K562 (cell line): ENCODE results near the gene PCCA. TPM values are rescaled to one million over a fixed set of nuclear protein-coding genes. Genes with fewer than 3 reads are reported as not detected.

Experiments
- ATAC-seq: fragments of 200-7000 bp; cut with Tn5 transposase; 3 replicates; pipeline ENCODE4 v1.9.1; 2020; ENCODE audit warnings: moderate library complexity
- BruUV-seq: library from RNA; stranded (reverse); fragments of 400-500 nt; replicated peaks from 2 replicates; lab custom pipeline; 2021; lab: Mats Ljungman, UMichigan
- CTCF ChIA-PET: fragments of 300-600 bp; formaldehyde crosslinking; extraction: SDS; loops from one replicate; lab custom pipeline; 2021; ENCODE audit warnings: low intra/inter-chr PET ratio; lab: Yijun Ruan, JAX
- POLR2A ChIA-PET: fragments of 300-600, 350-650 bp; sonication (Branson Sonifier 250); formaldehyde crosslinking; extraction: SDS; loops from one replicate; lab custom pipeline; 2021; ENCODE audit warnings: antibody characterized with exemption, inconsistent platforms; lab: Yijun Ruan, JAX
- DNase-seq, 4 experiments: peaks; one replicate each; pipeline versions ENCODE4 v3.0.0 to v3.0.0-alpha.2; 2011 to 2018; ENCODE audit warnings: low spot score in 3 of 4, mixed read lengths in 3 of 4; ENCODE audit errors: extremely low read depth in 1 of 4
- FAIRE-seq: peaks from 2 replicates; lab custom pipeline; 2011; peaks lifted over from hg19 to GRCh38; lab: Jason Lieb, UNC
- H2AFZ ChIP-seq: 2 replicates; pipeline ENCODE4 v1.6.0; 2011; ENCODE audit warnings: low read depth, low read length, control low read depth, inconsistent platforms
- H3K27ac ChIP-seq: fragments of 200-600 bp; 3 replicates; pipeline ENCODE4 v1.8.0; 2011; ENCODE audit warnings: low read depth, mild to moderate bottlenecking, control low read depth, inconsistent platforms, low read length, moderate library complexity, mixed read lengths; ENCODE audit errors: extremely low read depth
- H3K27me3 ChIP-seq, 2 experiments: fragments of 300-600 bp in 1 of 2; 2 replicates in 1 of 2; 3 replicates in 1 of 2; pipeline versions ENCODE4 v1.6.0 to v1.8.0; 2011; ENCODE audit warnings: inconsistent platforms in 2 of 2, low read length in 2 of 2, mild to moderate bottlenecking in 1 of 2, mixed read lengths in 1 of 2, moderate library complexity in 1 of 2; ENCODE audit not compliant: control insufficient read depth in 2 of 2, insufficient read depth in 2 of 2
- H3K36me3 ChIP-seq: fragments of 300-600 bp; 3 replicates; pipeline ENCODE4 v1.8.0; 2011; ENCODE audit warnings: mild to moderate bottlenecking, low read length, inconsistent platforms; ENCODE audit not compliant: control insufficient read depth, insufficient read depth
- H3K4me1 ChIP-seq, 2 experiments: fragments of 200-600 bp in 1 of 2; replicated peaks in 1 of 2; 2 replicates in 1 of 2; 3 replicates in 1 of 2; pipeline versions ENCODE4 v1.5.1 to v1.8.0; 2011; ENCODE audit warnings: inconsistent platforms in 2 of 2, low read length in 2 of 2, mild to moderate bottlenecking in 1 of 2, mixed read lengths in 1 of 2, moderate library complexity in 1 of 2; ENCODE audit not compliant: control insufficient read depth in 2 of 2, insufficient read depth in 2 of 2
- H3K4me2 ChIP-seq: 2 replicates; pipeline ENCODE4 v1.6.1; 2011; ENCODE audit warnings: low read length, control low read depth, inconsistent platforms, mixed read lengths; ENCODE audit not compliant: insufficient read depth
- H3K4me3 ChIP-seq: fragments of 200-600 bp; sonication (generic), shearing (Covaris generic); 2 replicates; pipeline ENCODE4 v1.5.1; 2016; ENCODE audit warnings: control low read depth, inconsistent platforms
- H3K79me2 ChIP-seq: fragments of 200-600 bp; 3 replicates; pipeline ENCODE4 v1.8.0; 2011; ENCODE audit warnings: low read length, inconsistent platforms; ENCODE audit not compliant: control insufficient read depth, insufficient read depth
- H3K9ac ChIP-seq, 2 experiments: 2 replicates each; pipeline versions ENCODE4 v1.6.0 to v1.6.1; 2011; ENCODE audit warnings: low read depth in 2 of 2, low read length in 2 of 2, control low read depth in 1 of 2, inconsistent platforms in 1 of 2, mild to moderate bottlenecking in 1 of 2, mixed read lengths in 1 of 2; ENCODE audit not compliant: insufficient read depth in 1 of 2
- H3K9me1 ChIP-seq: one replicate; pipeline ENCODE4 v1.6.0; 2011; ENCODE audit warnings: inconsistent platforms, mild to moderate bottlenecking, low read length, moderate library complexity; ENCODE audit not compliant: control insufficient read depth, insufficient read depth
- H3K9me3 ChIP-seq: replicated peaks from 2 replicates; pipeline ENCODE4 v1.5.1; 2011; ENCODE audit warnings: low read depth, low read length, inconsistent platforms; ENCODE audit not compliant: control insufficient read depth, insufficient read depth
- H4K20me1 ChIP-seq: replicated peaks from 2 replicates; pipeline ENCODE4 v1.6.1; 2011; ENCODE audit warnings: low read length, inconsistent platforms, mixed read lengths; ENCODE audit not compliant: control insufficient read depth, insufficient read depth
- ADNP ChIP-seq: fragments of 200-800 bp; sonication (Bioruptor generic); IDR thresholded peaks from 2 replicates; pipeline ENCODE4 v1.6.1; 2016; ENCODE audit warnings: missing genetic modification characterization, missing compliant biosample characterization
- RBM14 ChIP-seq: fragments of 200-400 bp; formaldehyde crosslinking; IDR thresholded peaks from 2 replicates; pipeline ENCODE4 v1.6.1; 2018; ENCODE audit warnings: low read depth, mild to moderate bottlenecking, low read length, moderate library complexity, borderline replicate concordance; ENCODE audit not compliant: insufficient read depth
- RBM22 ChIP-seq: fragments of 200-400 bp; formaldehyde crosslinking; IDR thresholded peaks from 2 replicates; pipeline ENCODE4 v1.6.1; 2018; ENCODE audit warnings: low read length, low read depth; ENCODE audit not compliant: poor library complexity, severe bottlenecking
- RBM25 ChIP-seq: fragments of 200-400 bp; formaldehyde crosslinking; IDR thresholded peaks from 2 replicates; pipeline ENCODE4 v1.6.1; 2018; ENCODE audit warnings: low read length, low read depth, moderate library complexity; ENCODE audit not compliant: severe bottlenecking
- SMAD3 ChIP-seq: fragments of 450-650 bp; formaldehyde crosslinking; conservative IDR thresholded peaks from 2 replicates; pipeline ENCODE4 v1.4.0; 2020; ENCODE audit warnings: mild to moderate bottlenecking
- SRF ChIP-seq, 2 experiments: fragments of 250-450, 450-650 bp in 1 of 2; sonication (Bioruptor Pico) in 1 of 2; sonication (generic) in 1 of 2; formaldehyde crosslinking; IDR thresholded peaks; 2 replicates each; pipeline versions ENCODE4 v1.5.0 to v1.5.1; 2020 to 2022; ENCODE audit warnings: mild to moderate bottlenecking in 1 of 2, missing genetic modification reagents in 1 of 2
- WGBS: fragments of 100-300 bp; shearing (Covaris generic); methylation state at CpG from one replicate; pipeline ENCODE4 v1.1.6; 2016; ENCODE audit warnings: low coverage, mixed read lengths; ENCODE audit not compliant: insufficient coverage; ENCODE audit errors: missing lambda C conversion rate; 5-methylcytosine and 5-hydroxymethylcytosine counted together
- in situ Hi-C: fragments of 300-500 bp; cut with MboI; formaldehyde crosslinking; loops from 4 replicates; pipeline ENCODE4 v1.15.0; 2018; ENCODE audit warnings: inconsistent platforms, mixed read lengths
- intact Hi-C: fragments of 100-400 bp; cut with micrococcal nuclease; formaldehyde crosslinking; loops from 2 replicates; pipeline ENCODE4 v1.14.2; 2022
- polyA plus RNA-seq, 8 experiments: library from polyadenylated mRNA; depleted of rRNA in 4 of 8; stranded (reverse) in 5 of 8; unstranded in 3 of 8; fragments of >200 nt; fragmentation: Nextera tagmentation in 2 of 8; fragmentation: Illumina TruSeq in 1 of 8; extraction: Ambion mirVana in 2 of 8; extraction: Trizol in 1 of 8; gene quantifications; 2 replicates each; pipeline versions ENCODE4 v1.2.1 to v1.2.3, GENCODE V29; 2011 to 2014; ENCODE audit warnings: inconsistent platforms in 1 of 8, missing spikeins in 1 of 8
- total RNA-seq, 7 experiments: library from RNA; depleted of rRNA in 6 of 7; stranded (reverse); fragments of >200 nt in 6 of 7; fragmentation: Illumina TruSeq in 2 of 7; extraction: Trizol in 2 of 7; gene quantifications; 2 replicates each; pipeline versions ENCODE4 v1.2.1 to v1.2.3, GENCODE V29; 2011 to 2021; ENCODE audit warnings: low replicate concordance in 1 of 7

Gene PCCA
- total and polyA plus RNA-seq, 9 of the 15 experiments (the other 6 are each of a cell fraction or from before 2014, with no cell fraction given): 5.2 to 14.1 (median 9.7) TPM

- no peaks in the 10 kb centered on the region for H3K36me3 ChIP-seq
- no peak overlapping the region for H3K27ac ChIP-seq
- peaks cover 0 to 17% of the 10 kb centered on the region in 2 experiments; a peak in 2 of 5 replicates for H3K4me1 ChIP-seq
- no TSS peak for BruUV-seq
- WGBS: 45% methylated on average over 4 of the region's 4 CpGs
- no peak overlapping the region for H3K4me3 ChIP-seq
- ATAC-seq: no peak
- in situ Hi-C loops: no loop called here
- H3K4me2 ChIP-seq: no peak overlapping the region
- no peaks in the 10 kb centered on the region for H3K27me3 ChIP-seq
- TF ChIP-seq RBM25 (peak; percentile 54), RBM22 (no peak)
- TF ChIP-seq, all 486 proteins: peak for 1
- Histone ChIP-seq H3K79me2 (no peaks in the 10 kb centered on the region), H3K9me3 (peaks cover 3% of the 10 kb centered on the region; the same call in 1 of the 2 replicates), H2AFZ (no peak overlapping the region), H3K9me1 (no peaks in the 10 kb centered on the region), H4K20me1 (no peaks in the 10 kb centered on the region), H3K9ac (no peak overlapping the region)
- ChIA-PET POLR2A (no interaction called here), CTCF (no interaction called here)
- intact Hi-C loops: no loop called here
- FAIRE-seq (no peak), DNase-seq (no peak)
These were observed 306.9 kb downstream of the PCCA start for GRCh38 chr13:100395698-100396373.

- ATAC-seq: no peak
- Histone ChIP-seq H4K20me1 (no peaks in the 10 kb centered on the region), H3K4me3 (no peak overlapping the region), H2AFZ (no peak overlapping the region), H3K36me3 (no peaks in the 10 kb centered on the region), H3K4me2 (no peak overlapping the region), H3K27ac (no peak overlapping the region), H3K4me1 (peaks cover 0 to 16% of the 10 kb centered on the region in 2 experiments; a peak in 2 of 5 replicates), H3K9ac (no peak overlapping the region), H3K9me1 (no peaks in the 10 kb centered on the region), H3K27me3 (no peaks in the 10 kb centered on the region), H3K79me2 (no peaks in the 10 kb centered on the region), H3K9me3 (no peaks in the 10 kb centered on the region)
- ChIA-PET POLR2A (no interaction called here), CTCF (no interaction called here)
- BruUV-seq: no TSS peak
- WGBS: 74% methylated on average over 6 of the region's 6 CpGs
- intact Hi-C loops (no loop called here), in situ Hi-C loops (no loop called here)
- no peak for FAIRE-seq
- no peak for DNase-seq
- TF ChIP-seq ADNP (tag) (no peak), SMAD3 (no peak), SRF (CRISPR knock-in tag; IDR thresholded peaks at IDR 0.05) (no peak), RBM14 (no peak)
These were observed 307.9 kb downstream of the PCCA start for GRCh38 chr13:100396776-100397175.
